ENCODE data around the gene CHST9. TPM values are rescaled to one million over a fixed set of nuclear protein-coding genes. Genes with fewer than 3 reads are reported as not detected.

Gene CHST9
- total RNA-seq, 2 donors from 2014 or later: 0.90 to 1.3 TPM

GRCh38 chr18:27202741-27203140, 17.6 kb upstream of the CHST9 start:
- DNase-seq (ENCODE audit: low spot score): no peak
- TF ChIP-seq, protein P1, sequence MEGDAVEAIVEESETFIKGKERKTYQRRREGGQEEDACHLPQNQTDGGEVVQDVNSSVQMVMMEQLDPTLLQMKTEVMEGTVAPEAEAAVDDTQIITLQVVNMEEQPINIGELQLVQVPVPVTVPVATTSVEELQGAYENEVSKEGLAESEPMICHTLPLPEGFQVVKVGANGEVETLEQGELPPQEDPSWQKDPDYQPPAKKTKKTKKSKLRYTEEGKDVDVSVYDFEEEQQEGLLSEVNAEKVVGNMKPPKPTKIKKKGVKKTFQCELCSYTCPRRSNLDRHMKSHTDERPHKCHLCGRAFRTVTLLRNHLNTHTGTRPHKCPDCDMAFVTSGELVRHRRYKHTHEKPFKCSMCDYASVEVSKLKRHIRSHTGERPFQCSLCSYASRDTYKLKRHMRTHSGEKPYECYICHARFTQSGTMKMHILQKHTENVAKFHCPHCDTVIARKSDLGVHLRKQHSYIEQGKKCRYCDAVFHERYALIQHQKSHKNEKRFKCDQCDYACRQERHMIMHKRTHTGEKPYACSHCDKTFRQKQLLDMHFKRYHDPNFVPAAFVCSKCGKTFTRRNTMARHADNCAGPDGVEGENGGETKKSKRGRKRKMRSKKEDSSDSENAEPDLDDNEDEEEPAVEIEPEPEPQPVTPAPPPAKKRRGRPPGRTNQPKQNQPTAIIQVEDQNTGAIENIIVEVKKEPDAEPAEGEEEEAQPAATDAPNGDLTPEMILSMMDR (IDR thresholded peaks at IDR 0.05): no peak
- Histone ChIP-seq H3K4me1 (no peaks in the 10 kb centered on the region), H3K27ac (no peak overlapping the region), H3K9me3 (no peaks in the 10 kb centered on the region), H3K36me3 (no peaks in the 10 kb centered on the region), H3K4me3 (no peak overlapping the region), H3K27me3 (no peaks in the 10 kb centered on the region)

GRCh38 chr18:27198036-27198435, 12.9 kb upstream of the CHST9 start:
- TF ChIP-seq, protein P1 (IDR thresholded peaks at IDR 0.05): no peak
- DNase-seq (ENCODE audit: low spot score): no peak
- Histone ChIP-seq H3K4me3 (no peak overlapping the region), H3K4me1 (no peaks in the 10 kb centered on the region), H3K27ac (no peak overlapping the region), H3K9me3 (no peaks in the 10 kb centered on the region), H3K27me3 (no peaks in the 10 kb centered on the region), H3K36me3 (no peaks in the 10 kb centered on the region)

- Histone ChIP-seq H3K27ac (no peak overlapping the region), H3K4me1 (peaks cover 0 to 9% of the 10 kb centered on the region in 2 donors), H3K4me3 (no peak overlapping the region), H3K27me3 (no peaks in the 10 kb centered on the region), H3K36me3 (no peaks in the 10 kb centered on the region), H3K9me3 (no peaks in the 10 kb centered on the region)
- TF ChIP-seq, protein P1 (IDR thresholded peaks at IDR 0.05): no peak
- no peak for DNase-seq (ENCODE audit: low spot score)
Measured at GRCh38 chr18:27188309-27188708, 3.2 kb upstream of the CHST9 start.

DNA sequence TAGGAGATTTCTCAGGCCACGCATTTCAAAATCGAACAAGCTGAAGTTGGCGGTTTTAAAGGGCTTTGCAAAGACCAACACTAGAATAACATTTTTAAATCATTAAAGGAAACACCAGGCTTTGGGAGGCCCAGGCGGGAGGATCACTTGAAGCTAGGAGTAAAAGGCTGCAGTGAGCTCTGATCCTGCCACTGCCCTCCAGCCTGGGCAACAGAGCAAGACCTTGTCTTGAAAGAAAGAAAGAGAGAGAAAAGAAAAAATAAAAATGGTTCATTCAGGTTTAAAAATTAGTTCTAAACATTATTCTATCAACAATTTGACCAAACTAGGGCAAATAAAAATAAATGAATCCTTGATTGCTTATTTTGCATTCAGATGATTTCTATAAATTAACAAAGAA, 789 bp upstream of the CHST9 start:
- no peaks in the 10 kb centered on the region for H3K27me3 ChIP-seq
- no peaks in the 10 kb centered on the region for H3K36me3 ChIP-seq
- H3K27ac ChIP-seq: no peak overlapping the region
- TF ChIP-seq, protein P1 (IDR thresholded peaks at IDR 0.05): no peak
- no peak for DNase-seq (ENCODE audit: low spot score)
- peaks cover 0 to 9% of the 10 kb centered on the region in 2 donors for H3K4me1 ChIP-seq
- no peak overlapping the region for H3K4me3 ChIP-seq
- H3K9me3 ChIP-seq: no peaks in the 10 kb centered on the region

DNA sequence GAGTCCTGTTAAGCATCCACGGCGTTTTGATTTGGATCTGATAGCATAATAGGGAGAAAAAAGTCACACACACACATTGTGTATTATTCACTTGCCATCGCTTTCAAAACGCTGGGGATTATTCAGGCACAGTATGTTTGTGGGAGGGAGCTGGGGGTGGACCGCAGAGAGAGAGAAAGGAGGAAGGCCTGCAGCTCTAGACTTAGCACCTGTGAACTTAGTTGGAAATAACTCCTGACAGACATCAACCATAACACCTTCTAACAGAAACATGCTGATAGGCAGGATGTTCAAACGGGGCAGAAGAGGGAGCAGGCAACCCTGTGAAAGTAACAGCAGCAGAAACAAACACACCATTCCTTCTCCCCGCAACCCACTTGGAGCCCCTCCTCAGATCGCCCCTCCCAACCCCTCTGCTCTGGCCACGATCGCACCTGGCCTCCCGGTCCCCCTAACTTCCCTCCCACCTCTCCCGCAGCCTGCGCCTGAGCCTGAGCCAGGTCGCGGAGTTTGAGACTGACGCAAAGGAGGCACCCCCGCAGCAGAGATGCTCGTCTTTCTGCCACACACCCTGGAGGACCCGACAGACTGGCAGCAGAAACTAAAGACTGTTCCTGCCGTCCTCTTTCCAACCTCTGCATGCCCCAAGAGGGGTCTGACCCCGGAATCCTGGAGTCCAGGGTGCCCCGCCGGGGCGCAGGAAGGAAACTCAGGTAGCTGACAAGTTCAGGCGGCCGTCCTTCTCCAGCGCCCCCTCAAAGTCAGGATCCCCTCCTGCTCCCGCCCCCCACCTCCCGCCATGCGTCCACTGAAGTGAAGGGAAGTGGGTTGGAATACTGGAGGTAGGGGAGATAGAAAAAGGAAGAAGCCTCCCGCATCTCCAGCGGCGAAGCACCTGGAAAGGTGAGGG, 738 bp downstream of the CHST9 start:
- H3K9me3 ChIP-seq: no peaks in the 10 kb centered on the region
- H3K4me1 ChIP-seq: peaks cover 0 to 9% of the 10 kb centered on the region in 2 donors
- H3K4me3 ChIP-seq: peak overlapping the region; percentile 58
- no peak overlapping the region for H3K27ac ChIP-seq
- H3K36me3 ChIP-seq: no peaks in the 10 kb centered on the region
- DNase-seq (ENCODE audit: low spot score): no peak
- no peaks in the 10 kb centered on the region for H3K27me3 ChIP-seq
- TF ChIP-seq, protein P1 (IDR thresholded peaks at IDR 0.05): no peak

All from right atrium auricular region (tissue), 2 donors.